K562 (cell line): Measurements from ENCODE around the gene CYB5R4. TPM values are rescaled to one million over a fixed set of nuclear protein-coding genes. Genes with fewer than 3 reads are reported as not detected.

ENCODE experiments used
- ATF7 ChIP-seq: fragments of 450-650 bp; IDR thresholded peaks from 2 replicates; pipeline ENCODE4 v1.7.1; 2014; ENCODE audit warnings: mild to moderate bottlenecking, moderate library complexity
- CCAR2 ChIP-seq: fragments of 200-400 bp; formaldehyde crosslinking; IDR thresholded peaks from 2 replicates; pipeline ENCODE4 v1.6.1; 2017; ENCODE audit warnings: mild to moderate bottlenecking, low read depth, low read length
- CHD4 ChIP-seq: fragments of 200-600 bp; sonication (generic); IDR thresholded peaks from 3 replicates; pipeline ENCODE4 v1.6.1; 2012; ENCODE audit warnings: low read depth, mild to moderate bottlenecking, mixed read lengths, low read length, inconsistent platforms; ENCODE audit not compliant: insufficient read depth, insufficient replicate concordance, poor library complexity, severe bottlenecking
- CLOCK ChIP-seq: fragments of 250-450 bp; sonication (Bioruptor Pico); IDR thresholded peaks from 2 replicates; pipeline ENCODE4 v1.4.0; 2020; ENCODE audit warnings: mild to moderate bottlenecking, moderate library complexity, borderline replicate concordance
- ETV1 ChIP-seq: fragments of 450-650 bp; conservative IDR thresholded peaks from 2 replicates; pipeline ENCODE4 v1.6.1; 2016; ENCODE audit warnings: missing genetic modification characterization, control low read depth, low read depth, missing compliant biosample characterization
- MTA2 ChIP-seq: fragments of 450-650 bp; IDR thresholded peaks from 2 replicates; pipeline ENCODE4 v1.6.1; 2016; ENCODE audit warnings: low read depth
- PHF21A ChIP-seq: fragments of 450-650 bp; IDR thresholded peaks from 2 replicates; pipeline ENCODE4 v1.6.1; 2017; ENCODE audit warnings: low read depth, borderline replicate concordance
- RREB1 ChIP-seq: fragments of 250-450 bp; sonication (Bioruptor Pico); IDR thresholded peaks from 2 replicates; pipeline ENCODE4 v1.4.0; 2020
- SOX6 ChIP-seq: fragments of 450-650 bp; IDR thresholded peaks from 2 replicates; pipeline ENCODE4 v1.6.1; 2014; ENCODE audit warnings: mild to moderate bottlenecking
- STAT5B ChIP-seq: fragments of 250-450 bp; sonication (Bioruptor Pico); IDR thresholded peaks from 2 replicates; pipeline ENCODE4 v1.8.0; 2021; ENCODE audit warnings: mild to moderate bottlenecking, inconsistent platforms
- VEZF1 ChIP-seq: fragments of 200-800 bp; sonication (Bioruptor generic); IDR thresholded peaks from 2 replicates; pipeline ENCODE4 v1.6.1; 2017; ENCODE audit warnings: missing genetic modification characterization, missing compliant biosample characterization
- ZNF609 ChIP-seq: sonication (generic); formaldehyde crosslinking; IDR thresholded peaks from 2 replicates; pipeline ENCODE4 v1.8.1; 2023; ENCODE audit warnings: missing genetic modification reagents, mild to moderate bottlenecking, borderline replicate concordance
- polyA plus RNA-seq, 8 experiments: library from polyadenylated mRNA; depleted of rRNA in 4 of 8; stranded (reverse) in 5 of 8; unstranded in 3 of 8; fragments of >200 nt; fragmentation: Nextera tagmentation in 2 of 8; fragmentation: Illumina TruSeq in 1 of 8; extraction: Ambion mirVana in 2 of 8; extraction: Trizol in 1 of 8; gene quantifications; 2 replicates each; pipeline versions ENCODE4 v1.2.1 to v1.2.3, GENCODE V29; 2011 to 2014; ENCODE audit warnings: inconsistent platforms in 1 of 8, missing spikeins in 1 of 8
- total RNA-seq, 7 experiments: library from RNA; depleted of rRNA in 6 of 7; stranded (reverse); fragments of >200 nt in 6 of 7; fragmentation: Illumina TruSeq in 2 of 7; extraction: Trizol in 2 of 7; gene quantifications; 2 replicates each; pipeline versions ENCODE4 v1.2.1 to v1.2.3, GENCODE V29; 2011 to 2021; ENCODE audit warnings: low replicate concordance in 1 of 7

The CYB5R4 gene
- total and polyA plus RNA-seq, 9 of the 15 experiments (the other 6 are each of a cell fraction or from before 2014, with no cell fraction given): 5.9 to 23.1 (median 19.0) TPM

GRCh38 chr6:83974409-83975050, 115.0 kb downstream of the CYB5R4 start (continued):
- no peak for TF ChIP-seq ZNF609
- peak; percentile 57; the same call in 1 of the 2 replicates for TF ChIP-seq CLOCK (CRISPR knock-in tag)
- peak; percentile 80 for TF ChIP-seq ETV1 (tag)
- no peak for TF ChIP-seq CHD4
- peak; percentile 74 for TF ChIP-seq VEZF1 (CRISPR knock-in tag)
- TF ChIP-seq ATF7: peak; percentile 89
- TF ChIP-seq SOX6: peak; percentile 97
- TF ChIP-seq STAT5B (CRISPR knock-in tag): peak; percentile 59; the same call in 1 of the 2 replicates
- TF ChIP-seq MTA2: peak; percentile 97
- no peak; the same call in 1 of the 2 replicates for TF ChIP-seq PHF21A
- peak; percentile 95 for TF ChIP-seq RREB1
- TF ChIP-seq CCAR2: no peak
